GM10248 (cell line): ENCODE data around the gene HBE1.

ENCODE experiments used
- CTCF ChIA-PET: fragments of 300-600 bp; sonication (Branson Sonifier 250); formaldehyde crosslinking; extraction: SDS; loops from one replicate; lab custom pipeline; 2021; ENCODE audit warnings: antibody characterized with exemption; lab: Yijun Ruan, JAX
- POLR2A ChIA-PET: fragments of 350-650 bp; sonication (Branson Sonifier 250); formaldehyde crosslinking; extraction: SDS; loops from one replicate; lab custom pipeline; 2020; ENCODE audit warnings: antibody characterized with exemption; lab: Yijun Ruan, JAX
- DNase-seq: peaks from one replicate; pipeline ENCODE4 v3.0.0; 2012; ENCODE audit errors: extremely low spot score
- TF ChIP-seq, protein P1 (sequence below): IDR thresholded peaks from 2 replicates; pipeline ENCODE4 v1.5.1; 2012; ENCODE audit warnings: mild to moderate bottlenecking, low read depth; ENCODE audit errors: extremely low read depth, missing control alignments, control extremely low read depth

HBE1 gene

GRCh38 chr11:5235364-5236095, 34.2 kb downstream of the HBE1 start:
- POLR2A ChIA-PET = no interaction called here
- CTCF ChIA-PET = no interaction called here
- DNase-seq = no peak
- TF ChIP-seq, protein P1, sequence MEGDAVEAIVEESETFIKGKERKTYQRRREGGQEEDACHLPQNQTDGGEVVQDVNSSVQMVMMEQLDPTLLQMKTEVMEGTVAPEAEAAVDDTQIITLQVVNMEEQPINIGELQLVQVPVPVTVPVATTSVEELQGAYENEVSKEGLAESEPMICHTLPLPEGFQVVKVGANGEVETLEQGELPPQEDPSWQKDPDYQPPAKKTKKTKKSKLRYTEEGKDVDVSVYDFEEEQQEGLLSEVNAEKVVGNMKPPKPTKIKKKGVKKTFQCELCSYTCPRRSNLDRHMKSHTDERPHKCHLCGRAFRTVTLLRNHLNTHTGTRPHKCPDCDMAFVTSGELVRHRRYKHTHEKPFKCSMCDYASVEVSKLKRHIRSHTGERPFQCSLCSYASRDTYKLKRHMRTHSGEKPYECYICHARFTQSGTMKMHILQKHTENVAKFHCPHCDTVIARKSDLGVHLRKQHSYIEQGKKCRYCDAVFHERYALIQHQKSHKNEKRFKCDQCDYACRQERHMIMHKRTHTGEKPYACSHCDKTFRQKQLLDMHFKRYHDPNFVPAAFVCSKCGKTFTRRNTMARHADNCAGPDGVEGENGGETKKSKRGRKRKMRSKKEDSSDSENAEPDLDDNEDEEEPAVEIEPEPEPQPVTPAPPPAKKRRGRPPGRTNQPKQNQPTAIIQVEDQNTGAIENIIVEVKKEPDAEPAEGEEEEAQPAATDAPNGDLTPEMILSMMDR = no peak

DNA sequence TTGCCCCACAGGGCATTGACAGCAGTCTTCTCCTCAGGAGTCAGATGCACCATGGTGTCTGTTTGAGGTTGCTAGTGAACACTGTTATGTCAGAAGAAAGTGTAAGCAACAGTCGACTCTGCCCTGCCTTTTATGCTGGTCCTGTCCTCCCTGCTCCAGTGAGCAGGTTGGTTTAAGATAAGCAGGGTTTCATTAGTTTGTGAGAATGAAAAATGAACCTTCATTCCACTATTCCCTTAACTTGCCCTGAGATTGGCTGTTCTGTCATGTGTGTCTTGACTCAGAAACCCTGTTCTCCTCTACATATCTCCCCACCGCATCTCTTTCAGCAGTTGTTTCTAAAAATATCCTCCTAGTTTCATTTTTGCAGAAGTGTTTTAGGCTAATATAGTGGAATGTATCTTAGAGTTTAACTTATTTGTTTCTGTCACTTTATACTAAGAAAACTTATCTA, 35.3 kb downstream of the HBE1 start, which contains the start of gene HBD:
Gene HBD, minus strand, starts transcription at position 103 of the 454 bp plus-strand sequence. Its CDS starts 50 bp downstream, at position 53.
- TF ChIP-seq, protein P1 = no peak
- CTCF ChIA-PET = no interaction called here
- DNase-seq = peak; percentile 11
- POLR2A ChIA-PET = no interaction called here

- TF ChIP-seq, protein P1 = no peak
- POLR2A ChIA-PET = no interaction called here
- DNase-seq = no peak
- CTCF ChIA-PET = no interaction called here
Measured at GRCh38 chr11:5233307-5233706, 36.4 kb downstream of the HBE1 start.

- TF ChIP-seq, protein P1 = no peak
- ChIA-PET CTCF (no interaction called here), POLR2A (no interaction called here)
- no peak for DNase-seq
Measured at GRCh38 chr11:5232821-5233220, 36.9 kb downstream of the HBE1 start.

- TF ChIP-seq, protein P1 = no peak
- ChIA-PET POLR2A (no interaction called here), CTCF (no interaction called here)
- DNase-seq = no peak
Measured at GRCh38 chr11:5232176-5232575, 37.6 kb downstream of the HBE1 start.

- CTCF ChIA-PET = interaction anchor here (0.8 kb wide), 1 partner anchor 10 kb away, joined by 3 read pairs; no protein-coding TSS in a partner anchor
Measured at GRCh38 chr11:5231111-5231510, 38.6 kb downstream of the HBE1 start.

More at GRCh38 chr11:5231111-5231510, 38.6 kb downstream of the HBE1 start:
- TF ChIP-seq, protein P1 = no peak
- POLR2A ChIA-PET = no interaction called here
- DNase-seq = no peak
